HG02642 (cell line): Measurements from ENCODE around the gene SMG5.

ENCODE experiments used
- ATAC-seq: cut with Tn5 transposase; IDR thresholded peaks from one replicate; pipeline ENCODE4 v1.9.1; 2021; ENCODE audit warnings: mild to moderate bottlenecking; ENCODE audit not compliant: unreplicated experiment, poor library complexity

Gene SMG5

DNA sequence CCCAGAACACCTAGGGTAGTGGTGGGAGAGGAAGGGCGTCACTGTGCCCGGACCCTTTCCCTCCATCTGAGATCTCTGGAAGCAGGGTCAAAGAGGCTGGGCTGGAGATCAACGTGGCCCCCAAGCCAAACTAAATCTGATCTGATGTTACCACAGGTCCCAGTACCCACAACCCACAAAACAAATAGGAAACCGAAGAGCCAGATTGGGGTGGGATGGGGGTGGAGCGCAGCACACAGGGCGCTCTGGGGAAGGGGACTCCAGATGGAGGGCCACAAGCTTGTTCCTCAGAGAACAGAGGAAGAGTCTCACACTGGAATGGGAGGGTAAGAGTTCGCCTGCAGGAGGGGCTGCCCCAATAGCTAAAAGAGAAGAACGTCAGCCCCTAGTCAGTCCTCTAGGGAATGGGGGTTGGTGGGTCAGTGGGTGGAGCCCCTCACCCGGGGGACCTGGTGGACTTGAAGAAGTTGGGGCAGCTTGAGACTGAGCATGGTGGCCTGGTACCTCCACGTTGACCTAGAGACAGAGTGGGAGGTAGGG is 36.3 kb downstream of the SMG5 start:
- ATAC-seq = no peak

DNA sequence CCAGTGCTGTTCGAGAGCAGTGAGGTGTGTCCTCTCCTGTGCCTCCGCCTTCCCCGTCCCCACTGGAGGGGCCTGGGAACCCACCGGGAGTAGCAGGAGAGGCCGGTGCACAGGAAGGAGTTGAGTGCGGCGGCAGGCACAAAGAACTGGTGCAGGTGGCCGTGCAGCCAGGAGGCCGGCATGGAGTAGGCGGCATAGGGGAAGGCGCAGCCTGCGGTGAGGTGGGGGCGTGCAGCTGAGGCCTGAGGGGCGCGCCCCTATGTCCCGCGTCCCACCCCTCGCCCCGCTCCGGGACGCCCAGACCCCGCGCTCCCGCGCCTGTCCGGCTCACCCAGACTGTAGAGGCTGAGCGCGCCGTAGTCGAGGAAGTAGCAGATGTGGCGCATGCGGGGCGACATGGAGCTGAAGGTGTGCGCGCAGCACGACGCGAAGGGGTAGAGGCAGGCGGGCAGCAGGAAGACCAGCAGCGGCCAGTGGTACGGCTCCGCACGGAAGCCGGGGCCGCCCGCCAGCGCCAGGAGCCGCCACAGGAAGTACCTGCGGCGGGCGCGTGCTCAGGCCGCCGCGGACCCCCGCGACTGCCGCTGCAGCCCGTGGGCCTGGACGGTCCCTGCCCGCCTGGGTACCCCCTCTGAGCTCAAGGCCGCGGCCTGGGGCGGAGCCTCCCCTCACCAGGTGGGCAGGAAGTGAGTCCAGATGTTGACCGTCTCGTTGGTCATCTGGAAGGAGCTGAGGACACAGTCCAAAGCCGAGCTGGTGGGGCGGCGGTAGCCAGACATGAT is 37.0 kb downstream of the SMG5 start:
- ATAC-seq = no peak

DNA sequence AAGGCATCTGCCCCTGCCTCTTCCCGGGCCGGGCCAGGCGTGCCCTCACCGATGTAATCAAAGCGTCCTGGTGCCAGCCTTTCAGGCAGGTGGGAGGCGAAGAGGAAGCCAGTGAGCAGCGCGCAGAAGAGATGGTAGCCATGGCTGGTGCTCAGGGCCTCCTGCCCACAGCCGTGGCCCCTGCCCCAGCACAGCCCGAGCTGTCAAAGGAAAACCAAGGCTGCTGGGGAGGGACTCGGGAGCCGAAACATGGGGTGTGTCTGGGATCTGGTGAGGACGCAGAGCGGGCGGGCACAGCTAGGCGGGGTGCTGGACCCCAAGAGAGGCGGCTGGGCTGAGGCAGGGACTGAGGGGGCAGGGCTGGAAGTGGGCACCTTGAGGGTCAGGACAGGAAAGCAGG is 37.9 kb downstream of the SMG5 start:
- no peak for ATAC-seq

DNA sequence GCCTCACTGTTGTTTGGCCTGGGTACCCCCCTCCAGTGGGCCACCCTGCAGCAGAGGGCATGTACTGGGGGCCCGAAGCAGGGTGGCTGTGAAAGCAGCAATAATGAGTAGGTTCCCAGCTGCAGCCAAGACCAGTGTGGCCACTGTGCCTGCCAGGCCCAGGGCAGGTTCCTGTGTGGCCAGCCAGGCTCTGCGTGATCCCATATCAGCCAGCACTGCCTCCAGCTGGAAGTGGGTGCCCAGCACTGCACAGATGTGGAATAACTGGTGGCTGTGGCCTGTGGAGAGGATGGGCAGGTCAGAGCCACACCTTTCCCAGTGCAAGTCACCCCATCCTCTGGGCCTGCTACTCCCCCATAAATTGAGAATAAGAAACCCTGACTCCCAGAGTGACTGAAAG is 38.5 kb downstream of the SMG5 start:
- ATAC-seq = no peak

DNA sequence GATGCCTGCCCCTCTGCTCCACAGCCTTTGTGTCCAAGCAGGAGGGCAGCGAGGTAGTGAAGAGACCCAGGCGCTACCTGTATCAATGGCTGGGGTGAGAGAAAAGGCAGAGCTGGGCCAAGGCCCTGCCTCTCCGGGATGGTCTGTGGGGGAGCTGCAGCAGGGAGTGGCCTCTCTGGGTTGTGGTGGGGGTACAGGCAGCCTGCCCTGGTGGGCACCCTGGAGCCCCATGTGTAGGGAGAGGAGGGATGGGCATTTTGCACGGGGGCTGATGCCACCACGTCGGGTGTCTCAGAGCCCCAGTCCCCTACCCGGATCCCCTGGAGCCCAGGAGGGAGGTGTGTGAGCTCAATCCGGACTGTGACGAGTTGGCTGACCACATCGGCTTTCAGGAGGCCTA is 39.9 kb downstream of the SMG5 start:
- ATAC-seq = no peak

DNA sequence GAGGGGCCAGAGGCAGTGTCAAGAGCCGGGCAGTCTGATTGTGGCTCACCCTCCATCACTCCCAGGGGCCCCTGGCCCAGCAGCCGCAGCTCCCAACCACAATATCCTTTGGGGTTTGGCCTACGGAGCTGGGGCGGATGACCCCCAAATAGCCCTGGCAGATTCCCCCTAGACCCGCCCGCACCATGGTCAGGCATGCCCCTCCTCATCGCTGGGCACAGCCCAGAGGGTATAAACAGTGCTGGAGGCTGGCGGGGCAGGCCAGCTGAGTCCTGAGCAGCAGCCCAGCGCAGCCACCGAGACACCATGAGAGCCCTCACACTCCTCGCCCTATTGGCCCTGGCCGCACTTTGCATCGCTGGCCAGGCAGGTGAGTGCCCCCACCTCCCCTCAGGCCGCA is 40.7 kb downstream of the SMG5 start, which contains the start of gene BGLAP:
BGLAP (plus strand) TSS at position 259 of the 400 bp plus-strand sequence; CDS start at position 307, 48 bp downstream.
- no peak for ATAC-seq

DNA sequence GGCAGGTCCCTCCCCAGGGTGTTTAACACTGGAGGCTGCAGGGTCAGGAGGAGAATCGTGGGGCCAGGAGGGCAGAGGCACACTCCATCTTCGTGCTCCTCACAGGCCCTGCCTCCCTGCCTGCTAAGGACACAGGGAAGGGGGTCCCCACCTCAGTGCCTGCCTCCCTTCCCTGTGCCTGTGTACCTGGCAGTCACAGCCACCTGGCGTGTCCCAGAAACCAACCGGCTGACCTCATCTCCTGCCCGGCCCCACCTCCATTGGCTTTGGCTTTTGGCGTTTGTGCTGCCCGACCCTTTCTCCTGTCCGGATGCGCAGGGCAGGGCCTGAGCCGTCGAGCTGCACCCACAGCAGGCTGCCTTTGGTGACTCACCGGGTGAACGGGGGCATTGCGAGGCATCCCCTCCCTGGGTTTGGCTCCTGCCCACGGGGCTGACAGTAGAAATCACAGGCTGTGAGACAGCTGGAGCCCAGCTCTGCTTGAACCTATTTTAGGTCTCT is 41.3 kb downstream of the SMG5 start:
- no peak for ATAC-seq

DNA sequence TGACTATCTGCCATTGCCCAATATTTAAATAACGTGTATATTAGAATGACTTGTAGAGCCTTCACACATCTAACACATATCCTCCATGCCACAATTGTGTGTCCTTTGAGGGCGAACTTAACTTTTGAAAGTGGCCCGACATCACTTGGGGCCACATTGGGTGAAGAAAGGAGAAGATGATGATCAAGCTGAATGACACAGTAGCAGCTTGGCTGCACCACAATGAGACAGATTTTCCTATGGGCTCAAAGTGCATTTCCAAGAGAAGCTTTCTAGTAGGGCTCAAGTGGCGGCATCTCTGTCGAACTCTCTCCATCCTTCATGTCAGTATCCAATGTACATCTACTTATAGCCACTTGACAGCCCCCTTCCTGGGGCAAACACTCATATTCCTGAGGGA is 44.4 kb downstream of the SMG5 start:
- ATAC-seq = no peak

DNA sequence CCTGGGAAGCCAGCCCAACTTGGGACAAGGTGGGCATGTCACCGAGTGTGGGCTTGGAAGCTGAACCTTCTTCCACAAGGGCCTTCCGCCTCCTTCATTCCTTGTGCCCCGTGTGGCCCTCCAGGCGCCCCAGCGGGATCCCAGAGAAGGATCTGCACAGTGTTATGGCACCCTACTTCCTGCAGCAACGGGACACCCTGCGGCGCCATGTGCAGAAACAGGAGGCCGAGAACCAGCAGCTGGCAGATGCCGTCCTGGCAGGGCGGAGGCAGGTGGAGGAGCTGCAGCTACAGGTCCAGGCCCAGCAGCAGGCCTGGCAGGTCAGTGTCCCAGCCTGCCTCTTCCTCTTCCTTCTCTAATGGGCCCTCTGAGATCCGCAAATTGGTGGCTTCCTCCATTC is 46.5 kb downstream of the SMG5 start:
- no peak for ATAC-seq

DNA sequence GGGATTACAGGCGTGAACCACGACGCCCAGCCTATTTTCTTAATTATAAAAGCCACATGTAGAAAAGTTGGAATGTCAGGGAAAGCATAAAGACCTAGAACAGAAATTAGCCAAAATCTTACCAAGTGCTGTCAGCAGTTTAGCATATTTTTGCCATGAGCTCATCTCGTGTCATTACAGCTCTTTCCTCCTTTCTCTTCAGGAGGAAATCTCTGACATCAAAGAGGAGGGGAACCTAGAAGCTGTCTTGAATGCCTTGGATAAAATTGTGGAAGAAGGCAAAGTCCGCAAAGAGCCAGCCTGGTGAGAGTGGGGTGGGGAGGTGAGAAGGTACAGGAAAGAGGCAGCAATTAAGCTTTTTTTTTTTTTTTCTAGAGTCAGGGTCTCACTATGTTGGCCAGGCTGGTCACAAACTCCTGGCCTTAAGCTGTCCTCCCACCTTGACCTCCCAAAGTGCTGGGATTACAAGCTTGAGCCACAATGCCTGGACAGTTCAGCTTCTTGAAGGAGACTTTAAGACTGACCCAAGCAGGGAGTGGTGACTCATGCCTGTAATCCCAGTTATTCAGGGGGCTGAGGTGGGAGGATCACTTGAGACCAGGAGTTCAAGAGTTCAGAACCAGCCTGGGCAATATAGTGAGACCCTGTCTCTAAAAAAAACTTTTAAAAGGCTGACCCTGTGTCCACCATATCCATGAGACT is 49.0 kb downstream of the SMG5 start:
- ATAC-seq = no peak

DNA sequence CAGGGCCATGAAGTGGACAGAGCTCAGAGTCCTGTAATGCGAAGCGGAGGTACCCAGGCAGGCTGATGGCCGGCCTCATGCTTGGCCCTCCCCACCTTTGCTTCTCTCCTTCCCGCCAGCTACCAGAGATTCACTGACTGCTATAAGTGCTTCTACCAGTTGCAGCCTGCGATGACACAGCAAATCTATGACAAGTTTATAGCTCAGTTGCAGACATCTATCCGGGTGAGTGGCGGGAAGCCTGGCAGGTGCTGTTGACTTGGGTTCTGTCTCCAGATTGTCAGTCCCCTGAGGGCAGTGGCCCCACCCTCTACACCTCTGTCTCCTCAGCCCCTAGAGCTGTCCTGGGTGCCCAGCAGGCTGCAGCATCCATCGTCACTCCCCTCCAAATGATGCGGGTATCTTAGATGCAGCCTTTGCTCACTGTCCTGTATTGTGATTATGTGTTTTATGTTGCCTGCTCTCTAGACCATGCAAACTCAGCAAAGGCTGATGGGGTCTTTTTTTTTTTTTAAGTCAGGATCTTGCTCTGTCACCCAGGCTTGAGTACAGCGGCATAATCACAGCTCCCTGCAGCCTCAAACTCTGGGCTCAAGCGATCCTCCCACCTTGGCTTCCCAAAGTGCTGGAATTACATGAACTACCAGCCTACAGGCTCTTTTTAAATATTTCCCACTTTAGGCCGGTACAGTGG is 50.3 kb downstream of the SMG5 start:
- no peak for ATAC-seq

DNA sequence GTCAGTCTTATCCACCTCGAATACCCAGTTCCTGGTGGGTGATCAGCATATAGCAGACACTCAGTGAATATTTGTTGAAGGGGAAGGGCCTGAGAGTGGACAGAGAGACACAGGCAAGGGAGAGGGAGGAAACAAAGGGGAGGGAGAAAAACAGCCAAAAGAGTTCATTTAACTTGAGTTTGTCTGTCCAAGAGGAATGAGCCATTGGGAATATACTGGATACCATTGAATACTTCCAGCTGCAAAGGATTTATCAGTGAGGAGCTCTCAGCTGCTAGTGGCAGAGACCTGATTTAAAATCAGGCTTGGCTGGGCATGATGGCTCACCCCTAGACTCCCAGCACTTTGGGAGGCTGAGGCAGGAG is 52.2 kb downstream of the SMG5 start:
- no peak for ATAC-seq

DNA sequence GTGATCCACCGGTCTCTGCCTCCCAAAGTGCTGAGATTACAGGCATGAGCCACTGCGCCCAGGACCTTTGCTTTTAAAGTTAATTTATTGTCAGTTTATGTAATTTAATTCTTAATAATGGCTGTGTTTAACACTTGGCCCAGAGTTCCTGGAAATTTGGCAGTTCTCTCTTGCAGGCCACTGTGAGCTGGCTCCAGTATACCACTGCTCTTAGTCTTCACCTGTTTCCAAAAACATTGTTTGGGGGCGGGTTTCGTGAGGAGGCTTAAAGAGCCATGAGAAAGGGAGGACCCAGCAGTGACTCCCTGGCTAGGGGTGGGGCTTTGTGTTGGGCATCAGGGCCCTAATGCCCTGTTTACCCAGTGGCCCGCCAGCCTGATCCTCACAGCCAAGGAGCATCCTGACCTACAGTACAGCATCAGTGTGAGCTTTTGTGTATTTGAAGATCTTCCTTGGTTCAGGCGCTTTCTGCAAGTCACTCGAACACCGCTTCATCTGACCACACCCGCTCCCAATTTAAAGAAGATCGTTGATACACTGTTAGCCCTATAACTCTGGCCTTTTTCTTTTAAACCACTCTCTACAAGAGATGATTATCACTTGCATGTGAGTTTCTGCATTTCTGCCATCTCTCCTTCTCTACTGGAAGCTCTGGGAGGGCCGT is 52.7 kb downstream of the SMG5 start:
- ATAC-seq = no peak

DNA sequence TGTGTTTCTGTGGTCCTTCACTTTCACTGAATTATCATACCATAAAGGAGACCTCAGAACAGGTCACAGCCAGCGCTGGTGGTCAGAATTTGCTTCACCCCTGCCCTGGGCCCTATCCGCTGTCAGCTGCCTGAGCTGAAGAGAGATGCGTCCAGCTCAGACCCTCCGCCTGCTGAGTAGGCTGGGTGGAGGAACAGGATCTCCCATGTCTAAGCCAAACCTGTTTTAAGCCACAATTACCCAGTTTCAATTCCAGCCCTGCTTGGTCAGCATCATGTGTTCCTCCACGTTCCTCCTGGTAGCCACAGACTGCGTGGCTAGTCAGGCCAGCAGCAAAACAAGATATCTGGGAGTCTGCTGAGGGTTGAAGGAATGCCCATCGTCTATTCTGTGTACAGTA is 54.1 kb downstream of the SMG5 start:
- no peak for ATAC-seq

DNA sequence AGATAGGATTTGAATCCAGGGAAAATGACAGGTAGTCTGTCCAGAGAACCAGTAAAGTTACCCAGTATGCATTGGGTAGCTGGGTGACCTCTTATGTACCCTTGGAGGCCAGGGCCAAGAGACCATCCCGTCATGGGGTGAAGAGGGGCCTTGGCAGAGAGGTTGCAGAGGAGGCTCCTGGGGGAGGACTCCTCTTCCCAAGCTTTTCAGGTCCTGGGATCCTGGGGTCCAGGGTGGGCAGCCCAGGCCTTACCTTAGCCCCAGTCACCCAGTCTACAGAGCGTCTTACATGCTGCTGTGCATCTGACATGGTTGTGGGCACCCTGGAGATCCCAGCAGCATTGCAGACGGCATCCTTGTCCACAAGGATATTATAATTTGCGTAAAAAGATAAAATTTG is 55.8 kb downstream of the SMG5 start:
- no peak for ATAC-seq

DNA sequence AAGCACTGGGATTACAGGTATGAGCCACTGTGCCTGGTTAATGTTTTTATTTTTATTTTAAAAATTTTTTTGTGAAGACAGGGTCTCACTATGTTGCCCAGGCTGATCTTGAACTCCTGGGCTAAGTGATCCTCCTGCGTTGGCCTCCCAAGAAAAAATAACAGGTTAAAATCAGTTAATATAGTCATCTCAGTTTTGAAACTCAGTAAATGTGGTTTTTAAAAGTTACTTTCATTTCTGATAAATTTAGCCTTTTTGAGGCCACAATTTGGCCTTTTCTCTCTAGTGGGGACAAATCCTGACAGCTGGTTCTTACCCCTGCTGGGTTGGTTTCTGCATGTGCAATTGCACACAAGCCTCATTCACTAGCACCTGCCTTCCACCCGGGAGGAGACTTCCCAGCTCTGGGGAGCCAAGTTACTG is 56.5 kb downstream of the SMG5 start:
- peak; percentile 70 for ATAC-seq

DNA sequence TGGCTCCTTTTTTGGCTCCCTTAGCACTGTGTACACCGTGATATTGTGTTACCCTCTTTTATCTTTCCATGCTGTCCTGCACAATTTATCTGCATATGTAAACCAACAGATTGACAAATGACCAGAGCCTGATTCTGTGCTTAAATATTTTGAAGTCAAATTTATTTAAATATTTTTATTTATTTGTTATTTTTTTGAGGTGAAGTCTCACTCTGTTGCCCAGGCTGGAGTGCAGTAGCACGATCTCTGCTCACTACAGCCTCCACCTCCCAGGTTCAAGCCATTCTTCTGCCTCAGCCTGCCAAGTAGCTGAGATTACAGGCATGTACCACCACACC is 57.0 kb downstream of the SMG5 start:
- no peak for ATAC-seq

DNA sequence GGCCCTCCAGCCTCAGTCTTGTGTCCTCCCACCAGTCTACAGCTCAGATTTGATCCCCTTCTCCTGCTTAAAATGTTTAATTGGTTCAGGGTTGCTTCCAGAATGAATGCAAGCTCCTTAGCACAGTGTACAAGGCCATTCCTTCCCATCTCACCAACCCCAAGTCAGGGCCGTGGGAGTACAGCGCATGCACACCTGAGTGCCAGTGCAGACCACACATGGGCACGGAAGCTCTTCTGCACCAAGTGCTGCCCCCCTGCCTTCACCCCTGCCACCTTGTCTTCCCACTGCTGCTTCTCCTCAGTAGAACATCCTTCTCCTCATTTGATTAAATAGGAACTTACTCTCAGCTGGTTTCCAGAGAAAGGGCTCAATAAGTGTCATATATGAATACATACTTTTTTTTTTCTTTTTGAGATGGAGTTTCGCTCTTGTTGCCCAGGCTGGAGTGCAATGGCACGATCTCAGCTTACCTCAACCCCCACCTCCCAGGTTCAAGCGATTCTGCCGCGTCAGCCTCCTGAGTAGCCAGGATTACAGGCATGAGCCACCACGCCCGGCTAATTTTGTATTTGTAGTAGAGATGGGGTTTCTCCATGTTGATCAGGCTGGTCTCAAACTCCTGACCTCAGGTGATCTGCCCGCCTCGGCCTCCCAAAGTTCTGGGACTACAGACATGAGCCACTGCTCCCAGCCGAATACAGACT is 60.5 kb downstream of the SMG5 start:
- ATAC-seq = no peak

DNA sequence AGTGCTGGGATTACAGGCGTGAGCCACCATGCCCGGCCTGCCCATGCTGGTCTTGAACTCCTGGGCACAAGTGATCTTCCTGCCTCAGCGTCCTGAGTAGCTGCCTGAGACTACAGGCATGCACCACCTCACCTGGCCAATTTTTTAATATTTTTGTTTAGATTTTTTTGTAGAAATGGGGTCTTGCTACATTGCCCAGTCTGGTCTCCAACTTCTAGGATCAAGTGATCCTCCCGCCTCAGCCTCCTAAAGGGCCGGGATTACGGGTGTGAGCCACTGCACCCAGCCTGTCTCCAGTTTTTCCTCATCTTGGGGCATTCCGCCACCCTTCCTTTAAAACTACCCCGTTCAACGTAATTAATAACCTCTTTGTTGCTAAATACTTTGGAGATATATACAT is 62.4 kb downstream of the SMG5 start:
- no peak for ATAC-seq

DNA sequence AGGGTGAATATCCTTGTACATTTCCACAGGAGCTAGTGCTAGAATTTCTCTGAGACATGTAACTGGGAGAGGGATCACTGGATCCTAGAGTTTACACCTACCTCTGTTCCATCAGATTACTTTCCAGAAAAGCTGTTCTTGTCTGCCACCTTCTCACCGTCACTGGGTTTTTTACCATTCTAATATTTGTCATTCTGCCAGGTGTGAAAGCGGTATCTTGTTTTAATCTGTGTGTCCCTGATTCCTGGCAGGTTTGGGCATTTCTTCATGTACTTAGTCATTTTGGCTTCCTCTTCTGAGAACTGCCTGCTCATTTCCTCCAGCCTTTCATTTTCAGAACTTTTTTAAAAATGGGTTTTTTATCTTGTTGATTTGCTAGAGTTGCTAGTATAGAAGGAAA is 64.8 kb downstream of the SMG5 start:
- no peak for ATAC-seq
